Neural crest cell (in vitro differentiated cells): Measurements from ENCODE around the gene EVL. TPM values are rescaled to one million over a fixed set of nuclear protein-coding genes. Genes with fewer than 3 reads are reported as not detected.
"Not testable (repeated sequence)": the region's sequence is repeated elsewhere in the genome, so short reads cannot be mapped to it uniquely, and the experiment has no call there.

Experiments
- DNase-seq: peaks from one replicate; pipeline ENCODE4 v3.0.0; 2021; ENCODE audit warnings: low read depth, mixed read lengths, low spot score
- H3K27ac Mint-ChIP-seq: one replicate; pipeline ENCODE4 v1.8.0; 2021; ENCODE audit warnings: mild to moderate bottlenecking, mixed read lengths; ENCODE audit not compliant: unreplicated experiment
- H3K27me3 Mint-ChIP-seq: 2 replicates; pipeline ENCODE4 v1.8.0; 2021; ENCODE audit warnings: low read depth, mild to moderate bottlenecking, mixed read lengths
- H3K36me3 Mint-ChIP-seq: 2 replicates; pipeline ENCODE4 v1.8.0; 2021; ENCODE audit warnings: low read depth, mild to moderate bottlenecking, mixed read lengths
- H3K4me1 Mint-ChIP-seq: 2 replicates; pipeline ENCODE4 v1.8.0; 2021; ENCODE audit warnings: mixed read lengths
- H3K4me3 Mint-ChIP-seq: one replicate; pipeline ENCODE4 v1.8.0; 2021; ENCODE audit warnings: mild to moderate bottlenecking, mixed read lengths
- H3K9me3 Mint-ChIP-seq: 2 replicates; pipeline ENCODE4 v1.8.0; 2021; ENCODE audit warnings: mixed read lengths
- total RNA-seq: library from RNA; stranded (reverse); gene quantifications from 2 replicates; pipeline ENCODE4 v1.2.1, GENCODE V29; 2021
- TF ChIP-seq, protein P1 (sequence below): fragments of 200-600 bp; sonication (generic); conservative IDR thresholded peaks from 2 replicates; pipeline ENCODE4 v1.5.0; 2021; ENCODE audit warnings: antibody characterized with exemption, mild to moderate bottlenecking

Gene EVL
- total RNA-seq, 1 donor from 2014 or later, result 218 TPM

DNA sequence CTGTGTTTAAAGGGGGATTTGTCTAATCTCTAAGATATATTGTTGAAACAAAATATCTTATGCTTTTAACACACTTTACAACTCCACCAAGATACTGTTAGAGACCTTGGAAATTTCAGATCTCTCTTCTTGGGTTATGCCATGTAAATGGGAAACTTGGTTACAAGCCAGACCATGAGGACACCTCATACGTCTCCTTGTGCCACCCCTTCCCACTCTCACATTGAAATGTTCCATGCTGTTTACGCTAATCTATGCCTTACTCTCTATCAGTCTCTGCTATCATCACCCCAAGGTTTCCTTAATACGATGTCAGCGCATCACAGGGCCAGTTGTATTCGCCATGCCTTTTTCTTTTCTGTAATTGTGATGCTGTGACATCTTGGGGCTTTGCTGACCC, 107.6 kb downstream of the EVL start:
- TF ChIP-seq, protein P1, sequence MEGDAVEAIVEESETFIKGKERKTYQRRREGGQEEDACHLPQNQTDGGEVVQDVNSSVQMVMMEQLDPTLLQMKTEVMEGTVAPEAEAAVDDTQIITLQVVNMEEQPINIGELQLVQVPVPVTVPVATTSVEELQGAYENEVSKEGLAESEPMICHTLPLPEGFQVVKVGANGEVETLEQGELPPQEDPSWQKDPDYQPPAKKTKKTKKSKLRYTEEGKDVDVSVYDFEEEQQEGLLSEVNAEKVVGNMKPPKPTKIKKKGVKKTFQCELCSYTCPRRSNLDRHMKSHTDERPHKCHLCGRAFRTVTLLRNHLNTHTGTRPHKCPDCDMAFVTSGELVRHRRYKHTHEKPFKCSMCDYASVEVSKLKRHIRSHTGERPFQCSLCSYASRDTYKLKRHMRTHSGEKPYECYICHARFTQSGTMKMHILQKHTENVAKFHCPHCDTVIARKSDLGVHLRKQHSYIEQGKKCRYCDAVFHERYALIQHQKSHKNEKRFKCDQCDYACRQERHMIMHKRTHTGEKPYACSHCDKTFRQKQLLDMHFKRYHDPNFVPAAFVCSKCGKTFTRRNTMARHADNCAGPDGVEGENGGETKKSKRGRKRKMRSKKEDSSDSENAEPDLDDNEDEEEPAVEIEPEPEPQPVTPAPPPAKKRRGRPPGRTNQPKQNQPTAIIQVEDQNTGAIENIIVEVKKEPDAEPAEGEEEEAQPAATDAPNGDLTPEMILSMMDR, result no peak
- no peak for DNase-seq
- no peaks in the 10 kb centered on the region for H3K9me3 Mint-ChIP-seq
- H3K36me3 Mint-ChIP-seq, result no peaks in the 10 kb centered on the region
- H3K4me3 Mint-ChIP-seq, result no peak overlapping the region
- no peak overlapping the region for H3K27ac Mint-ChIP-seq
- no peaks in the 10 kb centered on the region for H3K4me1 Mint-ChIP-seq
- H3K27me3 Mint-ChIP-seq, result peaks cover 11% of the 10 kb centered on the region

DNA sequence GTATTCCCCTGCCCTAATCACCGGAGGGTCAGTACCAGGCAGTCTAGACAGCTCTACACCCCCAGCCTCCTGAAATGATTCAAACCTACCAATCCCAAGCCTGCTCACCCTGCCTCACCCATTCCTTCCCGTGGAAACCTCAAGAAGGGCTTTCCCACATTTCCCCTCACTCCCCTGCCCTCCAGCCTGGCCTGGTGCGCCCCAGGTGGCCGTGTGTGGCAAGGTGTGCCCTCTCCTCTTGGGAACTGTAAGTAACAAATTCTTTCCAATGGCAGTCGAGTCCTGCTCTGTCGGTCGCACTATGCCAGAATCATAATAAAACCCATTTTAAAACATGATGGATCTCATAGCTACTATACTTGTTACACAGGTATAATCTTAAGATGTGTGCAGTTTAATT, 108.1 kb downstream of the EVL start:
- H3K36me3 Mint-ChIP-seq, result no peaks in the 10 kb centered on the region
- H3K9me3 Mint-ChIP-seq, result no peaks in the 10 kb centered on the region
- DNase-seq, result no peak
- no peak overlapping the region for H3K4me3 Mint-ChIP-seq
- no peak overlapping the region for H3K27ac Mint-ChIP-seq
- H3K4me1 Mint-ChIP-seq, result no peaks in the 10 kb centered on the region
- H3K27me3 Mint-ChIP-seq, result peaks cover 11% of the 10 kb centered on the region
- TF ChIP-seq, protein P1, result no peak

DNA sequence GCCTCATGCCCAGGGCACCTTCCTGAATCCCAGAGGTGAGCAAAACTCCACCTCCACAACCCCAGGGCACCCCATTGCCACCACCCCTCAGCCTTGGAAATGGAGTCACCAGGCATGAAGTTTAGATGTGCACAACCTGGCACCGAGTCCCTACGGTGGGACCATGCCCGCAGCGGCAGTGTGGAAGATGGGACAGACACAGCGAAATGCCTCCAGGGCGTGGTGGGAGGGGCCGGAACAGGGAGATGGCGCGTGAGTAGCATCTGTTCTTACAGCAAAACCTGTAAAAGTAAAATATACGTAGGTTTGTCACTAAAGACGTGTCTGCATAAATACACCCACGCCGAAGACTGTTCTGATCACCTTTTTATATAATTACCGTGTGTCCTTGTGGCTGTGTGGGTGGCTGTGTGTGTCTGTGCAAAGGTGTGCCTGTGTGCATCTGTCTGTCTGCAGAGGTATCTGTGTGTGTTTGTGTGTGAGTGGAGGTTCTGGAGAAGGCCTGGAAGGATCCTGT, 111.6 kb downstream of the EVL start:
- no peak for DNase-seq
- no peak overlapping the region for H3K27ac Mint-ChIP-seq

GRCh38 chr14:100178691-100179090, 113.5 kb downstream of the EVL start:
- Mint-ChIP-seq H3K27ac (no peak overlapping the region), H3K27me3 (peaks cover 4% of the 10 kb centered on the region), H3K4me1 (no peaks in the 10 kb centered on the region), H3K9me3 (no peaks in the 10 kb centered on the region), H3K4me3 (no peak overlapping the region), H3K36me3 (peaks cover 3% of the 10 kb centered on the region)
- no peak for DNase-seq
- TF ChIP-seq, protein P1, result no peak

More for the DNA sequence above, 111.6 kb downstream of the EVL start:
- Mint-ChIP-seq H3K9me3 (no peaks in the 10 kb centered on the region), H3K4me3 (no peak overlapping the region), H3K27me3 (peaks cover 8% of the 10 kb centered on the region), H3K36me3 (peaks cover 3% of the 10 kb centered on the region), H3K4me1 (no peaks in the 10 kb centered on the region)
- TF ChIP-seq, protein P1, result no peak

DNA sequence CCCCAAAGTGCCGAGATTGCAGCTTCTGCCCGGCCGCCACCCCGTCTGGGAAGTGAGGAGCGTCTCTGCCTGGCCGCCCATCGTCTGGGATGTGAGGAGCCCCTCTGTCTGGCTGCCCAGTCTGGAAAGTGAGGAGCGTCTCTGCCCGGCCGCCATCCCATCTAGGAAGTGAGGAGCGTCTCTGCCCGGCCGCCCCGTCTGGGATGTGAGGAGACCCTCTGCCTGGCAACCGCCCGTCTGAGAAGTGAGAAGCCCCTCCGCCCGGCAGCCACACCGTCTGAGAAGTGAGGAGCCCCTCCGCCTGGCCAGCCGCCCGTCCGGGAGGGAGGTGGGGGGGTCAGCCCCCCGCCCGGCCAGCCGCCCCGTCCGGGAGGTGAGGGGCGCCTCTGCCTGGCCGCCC, 115.4 kb downstream of the EVL start:
- H3K4me3 Mint-ChIP-seq, H3K27ac Mint-ChIP-seq, H3K36me3 Mint-ChIP-seq, DNase-seq, H3K9me3 Mint-ChIP-seq, H3K4me1 Mint-ChIP-seq, H3K27me3 Mint-ChIP-seq: not testable (repeated sequence)

DNA sequence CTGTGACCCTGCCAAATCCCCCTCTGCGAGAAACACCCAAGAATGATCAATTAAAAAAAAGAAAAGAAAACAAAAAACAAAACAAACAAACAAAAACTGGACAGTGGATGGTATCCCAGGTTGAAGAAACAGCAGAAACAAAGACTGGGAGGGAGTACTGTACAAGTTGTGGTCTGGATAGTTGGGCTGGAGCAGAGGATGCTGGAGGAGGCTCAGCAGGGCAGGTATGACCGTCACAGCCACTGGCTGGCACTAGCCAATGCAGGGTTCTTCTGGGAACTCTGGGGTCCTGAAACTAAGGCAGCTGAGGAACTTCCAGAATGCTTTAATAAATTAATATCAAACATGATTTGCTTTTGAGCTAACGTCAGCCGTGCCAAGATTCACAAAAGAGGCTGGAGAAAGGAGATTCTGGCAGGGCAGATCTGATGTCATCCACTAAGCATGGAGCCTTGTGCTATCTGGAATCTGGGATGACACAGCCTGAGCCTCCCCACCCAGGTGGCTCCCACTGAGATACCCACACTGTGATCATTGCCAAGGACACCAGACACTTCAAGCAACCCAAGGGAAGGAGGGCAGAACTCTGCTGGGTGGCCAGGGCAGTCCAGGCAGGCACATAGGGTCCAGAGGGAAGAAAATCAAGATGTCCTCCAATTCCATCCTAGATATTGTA, 116.8 kb downstream of the EVL start:
- not testable (repeated sequence) for H3K9me3 Mint-ChIP-seq, H3K4me1 Mint-ChIP-seq, H3K4me3 Mint-ChIP-seq, DNase-seq, H3K27me3 Mint-ChIP-seq, H3K36me3 Mint-ChIP-seq
- peak overlapping the region; percentile 94 for H3K27ac Mint-ChIP-seq
